Measurements from ENCODE around the gene TAPT1. TPM values are rescaled to one million over a fixed set of nuclear protein-coding genes. Genes with fewer than 3 reads are reported as not detected.
A peak's percentile ranks its signal among the peaks of the same experiment; 100 is the strongest.

Gene TAPT1
- total RNA-seq: 46.1 TPM

GRCh38 chr4:16225863-16226815 lies at the start of gene TAPT1:
TSS of gene TAPT1 (minus strand) at chr4:16226471. CDS start at chr4:16226457, 14 bp downstream.
- peak; percentile 87 for DNase-seq

- DNase-seq: no peak
Measured at GRCh38 chr4:16271411-16271810, 45.1 kb upstream of the TAPT1 start.

GRCh38 chr4:16270454-16271328 lies 44.4 kb upstream of the TAPT1 start:
- no peak for DNase-seq

GRCh38 chr4:16269742-16270453 lies 43.6 kb upstream of the TAPT1 start:
- DNase-seq: peak; percentile 19

GRCh38 chr4:16269240-16269639 lies 43.0 kb upstream of the TAPT1 start:
- DNase-seq: peak; percentile 12

- no peak for DNase-seq
Measured at GRCh38 chr4:16268290-16268689, 42.0 kb upstream of the TAPT1 start.

- DNase-seq: no peak
Measured at GRCh38 chr4:16267639-16268038, 41.4 kb upstream of the TAPT1 start.

- DNase-seq: no peak
Measured at GRCh38 chr4:16265820-16266219, 39.5 kb upstream of the TAPT1 start.

- peak; percentile 77 for DNase-seq
Measured at GRCh38 chr4:16264798-16265197, 38.5 kb upstream of the TAPT1 start.

GRCh38 chr4:16263056-16263455 lies 36.8 kb upstream of the TAPT1 start:
- no peak for DNase-seq

GRCh38 chr4:16262188-16262587 lies 35.9 kb upstream of the TAPT1 start:
- no peak for DNase-seq

GRCh38 chr4:16261313-16261878 lies 35.1 kb upstream of the TAPT1 start:
- DNase-seq: no peak

- DNase-seq: no peak
Measured at GRCh38 chr4:16259889-16260246, 33.6 kb upstream of the TAPT1 start.

- DNase-seq: no peak
Measured at GRCh38 chr4:16259241-16259888, 33.1 kb upstream of the TAPT1 start.

GRCh38 chr4:16257611-16258010 lies 31.3 kb upstream of the TAPT1 start:
- no peak for DNase-seq

GRCh38 chr4:16256343-16256742 lies 30.1 kb upstream of the TAPT1 start:
- DNase-seq: no peak

- no peak for DNase-seq
Measured at GRCh38 chr4:16255730-16256129, 29.5 kb upstream of the TAPT1 start.

- DNase-seq: no peak
Measured at GRCh38 chr4:16253127-16253960, 27.1 kb upstream of the TAPT1 start.

- no peak for DNase-seq
Measured at GRCh38 chr4:16250661-16251365, 24.5 kb upstream of the TAPT1 start.

GRCh38 chr4:16248605-16249004 lies 22.3 kb upstream of the TAPT1 start:
- no peak for DNase-seq

All from tongue (tissue), 2 donors.